K562 (cell line): ENCODE data around the gene OLFML2A. TPM values are rescaled to one million over a fixed set of nuclear protein-coding genes. Genes with fewer than 3 reads are reported as not detected.
"Not testable (repeated sequence)": the region's sequence is repeated elsewhere in the genome, so short reads cannot be mapped to it uniquely, and the experiment has no call there.

Experiments
- ATAC-seq: fragments of 200-7000 bp; cut with Tn5 transposase; 3 replicates; pipeline ENCODE4 v1.9.1; 2020; ENCODE audit warnings: moderate library complexity
- BruUV-seq: library from RNA; stranded (reverse); fragments of 400-500 nt; replicated peaks from 2 replicates; lab custom pipeline; 2021; lab: Mats Ljungman, UMichigan
- CTCF ChIA-PET: fragments of 300-600 bp; formaldehyde crosslinking; extraction: SDS; loops from one replicate; lab custom pipeline; 2021; ENCODE audit warnings: low intra/inter-chr PET ratio; lab: Yijun Ruan, JAX
- POLR2A ChIA-PET: fragments of 300-600, 350-650 bp; sonication (Branson Sonifier 250); formaldehyde crosslinking; extraction: SDS; loops from one replicate; lab custom pipeline; 2021; ENCODE audit warnings: antibody characterized with exemption, inconsistent platforms; lab: Yijun Ruan, JAX
- DNase-seq, 4 experiments: peaks; one replicate each; pipeline versions ENCODE4 v3.0.0 to v3.0.0-alpha.2; 2011 to 2018; ENCODE audit warnings: low spot score in 3 of 4, mixed read lengths in 3 of 4; ENCODE audit errors: extremely low read depth in 1 of 4
- FAIRE-seq: peaks from 2 replicates; lab custom pipeline; 2011; peaks lifted over from hg19 to GRCh38; lab: Jason Lieb, UNC
- H2AFZ ChIP-seq: 2 replicates; pipeline ENCODE4 v1.6.0; 2011; ENCODE audit warnings: low read depth, low read length, control low read depth, inconsistent platforms
- H3K27ac ChIP-seq: fragments of 200-600 bp; 3 replicates; pipeline ENCODE4 v1.8.0; 2011; ENCODE audit warnings: low read depth, mild to moderate bottlenecking, control low read depth, inconsistent platforms, low read length, moderate library complexity, mixed read lengths; ENCODE audit errors: extremely low read depth
- H3K27me3 ChIP-seq, 2 experiments: fragments of 300-600 bp in 1 of 2; 2 replicates in 1 of 2; 3 replicates in 1 of 2; pipeline versions ENCODE4 v1.6.0 to v1.8.0; 2011; ENCODE audit warnings: inconsistent platforms in 2 of 2, low read length in 2 of 2, mild to moderate bottlenecking in 1 of 2, mixed read lengths in 1 of 2, moderate library complexity in 1 of 2; ENCODE audit not compliant: control insufficient read depth in 2 of 2, insufficient read depth in 2 of 2
- H3K36me3 ChIP-seq: fragments of 300-600 bp; 3 replicates; pipeline ENCODE4 v1.8.0; 2011; ENCODE audit warnings: mild to moderate bottlenecking, low read length, inconsistent platforms; ENCODE audit not compliant: control insufficient read depth, insufficient read depth
- H3K4me1 ChIP-seq, 2 experiments: fragments of 200-600 bp in 1 of 2; replicated peaks in 1 of 2; 2 replicates in 1 of 2; 3 replicates in 1 of 2; pipeline versions ENCODE4 v1.5.1 to v1.8.0; 2011; ENCODE audit warnings: inconsistent platforms in 2 of 2, low read length in 2 of 2, mild to moderate bottlenecking in 1 of 2, mixed read lengths in 1 of 2, moderate library complexity in 1 of 2; ENCODE audit not compliant: control insufficient read depth in 2 of 2, insufficient read depth in 2 of 2
- H3K4me2 ChIP-seq: 2 replicates; pipeline ENCODE4 v1.6.1; 2011; ENCODE audit warnings: low read length, control low read depth, inconsistent platforms, mixed read lengths; ENCODE audit not compliant: insufficient read depth
- H3K4me3 ChIP-seq: fragments of 200-600 bp; sonication (generic), shearing (Covaris generic); 2 replicates; pipeline ENCODE4 v1.5.1; 2016; ENCODE audit warnings: control low read depth, inconsistent platforms
- H3K79me2 ChIP-seq: fragments of 200-600 bp; 3 replicates; pipeline ENCODE4 v1.8.0; 2011; ENCODE audit warnings: low read length, inconsistent platforms; ENCODE audit not compliant: control insufficient read depth, insufficient read depth
- H3K9ac ChIP-seq, 2 experiments: 2 replicates each; pipeline versions ENCODE4 v1.6.0 to v1.6.1; 2011; ENCODE audit warnings: low read depth in 2 of 2, low read length in 2 of 2, control low read depth in 1 of 2, inconsistent platforms in 1 of 2, mild to moderate bottlenecking in 1 of 2, mixed read lengths in 1 of 2; ENCODE audit not compliant: insufficient read depth in 1 of 2
- H3K9me1 ChIP-seq: one replicate; pipeline ENCODE4 v1.6.0; 2011; ENCODE audit warnings: inconsistent platforms, mild to moderate bottlenecking, low read length, moderate library complexity; ENCODE audit not compliant: control insufficient read depth, insufficient read depth
- H3K9me3 ChIP-seq: replicated peaks from 2 replicates; pipeline ENCODE4 v1.5.1; 2011; ENCODE audit warnings: low read depth, low read length, inconsistent platforms; ENCODE audit not compliant: control insufficient read depth, insufficient read depth
- H4K20me1 ChIP-seq: replicated peaks from 2 replicates; pipeline ENCODE4 v1.6.1; 2011; ENCODE audit warnings: low read length, inconsistent platforms, mixed read lengths; ENCODE audit not compliant: control insufficient read depth, insufficient read depth
- BRD9 ChIP-seq: fragments of 450-650 bp; IDR thresholded peaks from 2 replicates; pipeline ENCODE4 v1.6.1; 2018; ENCODE audit warnings: low read depth; ENCODE audit not compliant: partially characterized antibody
- CEBPB ChIP-seq: fragments of 450-650 bp; IDR thresholded peaks from 2 replicates; pipeline ENCODE4 v1.6.1; 2016; ENCODE audit warnings: missing genetic modification characterization, missing compliant biosample characterization
- CEBPG ChIP-seq, 3 experiments: fragments of 200-800 bp in 1 of 3; sonication (Bioruptor generic) in 1 of 3; sonication (generic) in 1 of 3; formaldehyde crosslinking in 1 of 3; IDR thresholded peaks in 2 of 3; conservative IDR thresholded peaks in 1 of 3; 2 replicates each; pipeline versions ENCODE4 v1.6.1 to v1.8.0; 2016 to 2022; ENCODE audit warnings: missing compliant biosample characterization in 2 of 3, missing genetic modification characterization in 2 of 3, mild to moderate bottlenecking in 1 of 3, missing genetic modification reagents in 1 of 3
- JUN ChIP-seq, 2 experiments: sonication (generic) in 1 of 2; formaldehyde crosslinking in 1 of 2; IDR thresholded peaks; 2 replicates each; pipeline versions ENCODE4 v1.6.1 to v1.8.0; 2012 to 2022; ENCODE audit warnings: borderline replicate concordance in 2 of 2, mild to moderate bottlenecking in 2 of 2, improper control_type of control experiment in 1 of 2, low read depth in 1 of 2, low read length in 1 of 2, missing genetic modification reagents in 1 of 2
- TCF3 ChIP-seq: sonication (generic); formaldehyde crosslinking; IDR thresholded peaks from 2 replicates; pipeline ENCODE4 v1.4.0; 2020; ENCODE audit warnings: mild to moderate bottlenecking, missing genetic modification reagents
- WGBS: fragments of 100-300 bp; shearing (Covaris generic); methylation state at CpG from one replicate; pipeline ENCODE4 v1.1.6; 2016; ENCODE audit warnings: low coverage, mixed read lengths; ENCODE audit not compliant: insufficient coverage; ENCODE audit errors: missing lambda C conversion rate; 5-methylcytosine and 5-hydroxymethylcytosine counted together
- in situ Hi-C: fragments of 300-500 bp; cut with MboI; formaldehyde crosslinking; loops from 4 replicates; pipeline ENCODE4 v1.15.0; 2018; ENCODE audit warnings: inconsistent platforms, mixed read lengths
- intact Hi-C: fragments of 100-400 bp; cut with micrococcal nuclease; formaldehyde crosslinking; loops from 2 replicates; pipeline ENCODE4 v1.14.2; 2022
- polyA plus RNA-seq, 8 experiments: library from polyadenylated mRNA; depleted of rRNA in 4 of 8; stranded (reverse) in 5 of 8; unstranded in 3 of 8; fragments of >200 nt; fragmentation: Nextera tagmentation in 2 of 8; fragmentation: Illumina TruSeq in 1 of 8; extraction: Ambion mirVana in 2 of 8; extraction: Trizol in 1 of 8; gene quantifications; 2 replicates each; pipeline versions ENCODE4 v1.2.1 to v1.2.3, GENCODE V29; 2011 to 2014; ENCODE audit warnings: inconsistent platforms in 1 of 8, missing spikeins in 1 of 8
- total RNA-seq, 7 experiments: library from RNA; depleted of rRNA in 6 of 7; stranded (reverse); fragments of >200 nt in 6 of 7; fragmentation: Illumina TruSeq in 2 of 7; extraction: Trizol in 2 of 7; gene quantifications; 2 replicates each; pipeline versions ENCODE4 v1.2.1 to v1.2.3, GENCODE V29; 2011 to 2021; ENCODE audit warnings: low replicate concordance in 1 of 7

OLFML2A gene
- total and polyA plus RNA-seq, 9 of the 15 experiments (the other 6 are each of a cell fraction or from before 2014, with no cell fraction given), result 0.16 TPM; not detected in 8

DNA sequence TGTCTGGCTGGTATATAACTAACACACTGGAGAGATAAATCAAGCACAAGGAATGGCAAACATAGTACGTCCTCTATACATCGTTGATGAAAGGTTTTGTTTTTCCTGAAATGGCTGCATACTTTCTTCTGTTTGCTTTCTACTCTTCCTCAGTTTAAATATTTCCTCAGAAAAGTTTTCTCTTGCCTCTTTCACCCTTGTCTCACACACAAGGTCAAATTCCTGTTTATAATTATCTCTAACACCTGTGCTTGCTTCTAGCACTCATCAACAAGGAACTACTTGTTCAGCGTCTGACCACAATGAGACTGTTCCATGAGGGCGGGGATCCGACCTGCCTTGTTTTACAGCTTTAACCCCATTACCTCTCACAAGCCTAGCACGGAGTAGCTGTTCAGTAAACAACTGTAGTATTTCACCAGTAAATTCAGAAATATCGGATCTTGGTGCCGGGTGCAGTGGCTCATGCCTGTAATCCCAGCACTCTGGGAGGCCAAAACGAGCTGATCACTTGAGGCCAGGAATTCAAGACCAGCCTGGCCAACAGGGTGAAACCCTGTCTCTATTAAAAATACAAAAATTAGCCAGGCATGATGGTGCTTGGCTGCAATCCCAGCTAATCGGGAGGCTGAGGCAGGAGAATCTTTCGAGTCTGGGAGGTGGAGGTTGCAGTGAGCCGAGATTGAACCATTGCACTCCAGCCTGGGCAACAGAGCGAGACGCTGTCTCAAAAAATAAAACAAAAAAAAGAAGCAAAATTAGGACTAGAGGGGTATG, 42.8 kb upstream of the OLFML2A start:
- Histone ChIP-seq H3K36me3 (peaks cover 37% of the 10 kb centered on the region), H3K9me1 (no peaks in the 10 kb centered on the region), H3K4me3 (no peak overlapping the region), H3K4me2 (no peak overlapping the region), H2AFZ (no peak overlapping the region), H3K79me2 (peaks cover 36% of the 10 kb centered on the region), H3K9me3 (no peaks in the 10 kb centered on the region), H3K4me1 (peaks cover 7% of the 10 kb centered on the region in 2 experiments; a peak in 2 of 5 replicates), H3K27me3 (no peaks in the 10 kb centered on the region), H4K20me1 (no peaks in the 10 kb centered on the region), H3K9ac (no peak overlapping the region; a peak in 1 of 4 replicates), H3K27ac (no peak overlapping the region)
- FAIRE-seq (no peak), DNase-seq (peak in 1 of 4 experiments; percentile 23), ATAC-seq (peak; percentile 44; the same call in 1 of the 3 replicates)
- TF ChIP-seq TCF3 (peak; percentile 24; the same call in 1 of the 2 replicates), BRD9 (no peak)
- in situ Hi-C loops, result no loop called here
- ChIA-PET CTCF (no interaction called here), POLR2A (interaction anchor here (0.6 to 1.3 kb wide), 5 partner anchors 10 to 149 kb away, joined by 3 to 4 read pairs (median 3); no protein-coding TSS in a partner anchor)
- intact Hi-C loops, result no loop called here
- 83% methylated on average over 14 of the region's 14 CpGs for WGBS
- BruUV-seq, result no TSS peak

DNA sequence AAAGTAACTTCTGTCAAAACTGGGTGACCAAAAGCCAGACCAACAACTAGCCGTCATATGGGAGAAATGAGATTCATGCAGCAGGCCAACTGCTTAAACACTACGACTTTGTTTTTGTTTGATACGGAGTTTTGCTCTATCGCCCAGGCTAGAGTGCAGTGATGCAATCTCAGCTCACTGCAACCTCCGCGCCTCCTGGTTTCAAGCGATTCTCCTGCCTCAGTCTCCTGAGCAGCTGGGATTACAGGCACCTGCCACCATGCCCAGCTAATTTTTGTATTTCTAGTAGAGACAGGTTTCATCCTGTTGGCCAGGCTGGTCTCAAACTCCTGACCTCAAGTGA, 42.2 kb upstream of the OLFML2A start:
- 74% methylated on average over 7 of the region's 7 CpGs for WGBS
- H3K27ac ChIP-seq; H3K27me3 ChIP-seq; ATAC-seq; H3K4me3 ChIP-seq; CTCF ChIA-PET; H2AFZ ChIP-seq; H3K4me2 ChIP-seq; H3K9me3 ChIP-seq; H4K20me1 ChIP-seq; H3K4me1 ChIP-seq; H3K9ac ChIP-seq; in situ Hi-C loops; FAIRE-seq; BruUV-seq; DNase-seq; intact Hi-C loops; H3K9me1 ChIP-seq; TF ChIP-seq CEBPG (tag; conservative IDR thresholded peaks at IDR 0.05 in 1 of 2, IDR thresholded peaks at IDR 0.05 in 1 of 2); JUN (IDR thresholded peaks at IDR 0.05; ENCODE audit: borderline replicate concordance, low read depth, low read length): not testable (repeated sequence)
- POLR2A ChIA-PET, result interaction anchor here (0.6 to 1.3 kb wide), 4 partner anchors 9 to 148 kb away, joined by 3 to 4 read pairs (median 3); no protein-coding TSS in a partner anchor
- TF ChIP-seq CEBPG (CRISPR knock-in tag; IDR thresholded peaks at IDR 0.05) (peak; percentile 57; the same call in 1 of the 2 replicates), CEBPB (tag) (peak; percentile 32; the same call in 1 of the 2 replicates), JUN (CRISPR knock-in tag; IDR thresholded peaks at IDR 0.05; ENCODE audit: borderline replicate concordance) (0 out of 2 replicates have a peak, but pooled peaks have one; percentile 39)
- Histone ChIP-seq H3K79me2 (peaks cover 42% of the 10 kb centered on the region), H3K36me3 (peaks cover 38% of the 10 kb centered on the region)
